HepG2 (cell line): ENCODE data around the gene DNMT3L. TPM values are rescaled to one million over a fixed set of nuclear protein-coding genes. Genes with fewer than 3 reads are reported as not detected.

Experiments
- ATAC-seq: fragments of 200-7000 bp; cut with Tn5 transposase; 3 replicates; pipeline ENCODE4 v1.9.1; 2020; ENCODE audit warnings: mild to moderate bottlenecking, moderate library complexity
- BruUV-seq: library from RNA; stranded (reverse); fragments of 400-500 nt; replicated peaks from 2 replicates; lab custom pipeline; 2021; lab: Mats Ljungman, UMichigan
- CTCF ChIA-PET: fragments of 300-600 bp; formaldehyde crosslinking; extraction: SDS; loops from one replicate; lab custom pipeline; 2021; ENCODE audit warnings: low total read pairs, inconsistent platforms, low intra/inter-chr PET ratio; lab: Yijun Ruan, JAX
- POLR2A ChIA-PET: fragments of 350-600 bp; sonication (Branson Sonifier 250); formaldehyde crosslinking; loops from one replicate; lab custom pipeline; 2020; ENCODE audit warnings: antibody characterized with exemption, inconsistent platforms; lab: Yijun Ruan, JAX
- DNase-seq: peaks from one replicate; pipeline ENCODE4 v3.0.0-alpha.2; 2015; ENCODE audit warnings: low spot score
- FAIRE-seq: peaks from 3 replicates; lab custom pipeline; 2011; peaks lifted over from hg19 to GRCh38; lab: Jason Lieb, UNC
- H2AFZ ChIP-seq: one replicate; pipeline ENCODE4 v1.6.1; 2011; ENCODE audit warnings: low read length, inconsistent platforms
- H3K27ac ChIP-seq: fragments of 300-600 bp; 3 replicates; pipeline ENCODE4 v1.8.0; 2011; ENCODE audit warnings: mixed run types, mild to moderate bottlenecking, mixed read lengths, low read length, inconsistent platforms; ENCODE audit not compliant: insufficient read depth; ENCODE audit errors: extremely low read length
- H3K27me3 ChIP-seq, 2 experiments: fragments of 200-600 bp in 1 of 2; 2 replicates in 1 of 2; 3 replicates in 1 of 2; pipeline versions ENCODE4 v1.6.0 to v1.8.0; 2011; ENCODE audit warnings: low read length in 2 of 2, mild to moderate bottlenecking in 2 of 2, moderate library complexity in 2 of 2, inconsistent platforms in 1 of 2; ENCODE audit not compliant: insufficient read depth in 2 of 2, control insufficient read depth in 1 of 2
- H3K36me3 ChIP-seq, 2 experiments: fragments of 200-600 bp in 1 of 2; replicated peaks in 1 of 2; 2 replicates in 1 of 2; 3 replicates in 1 of 2; pipeline versions ENCODE4 v1.5.1 to v1.8.0; 2011; ENCODE audit warnings: low read length in 2 of 2, inconsistent platforms in 1 of 2; ENCODE audit not compliant: insufficient read depth in 2 of 2, control insufficient read depth in 1 of 2
- H3K4me1 ChIP-seq: 2 replicates; pipeline ENCODE4 v1.5.1; 2012; ENCODE audit warnings: low read length, inconsistent platforms; ENCODE audit not compliant: insufficient read depth
- H3K4me2 ChIP-seq: 2 replicates; pipeline ENCODE4 v1.6.0; 2011; ENCODE audit warnings: low read depth, low read length, inconsistent platforms
- H3K4me3 ChIP-seq, 3 experiments: fragments of 200-600 bp in 1 of 3; sonication (generic), shearing (Covaris generic) in 1 of 3; replicated peaks in 1 of 3; 2 replicates each; pipeline ENCODE4 v1.5.1; 2011 to 2016; ENCODE audit warnings: low read length in 3 of 3, inconsistent platforms in 2 of 3, low read depth in 2 of 3, mild to moderate bottlenecking in 2 of 3, control low read depth in 1 of 3, mixed read lengths in 1 of 3; ENCODE audit not compliant: insufficient read depth in 1 of 3
- H3K79me2 ChIP-seq: one replicate; pipeline ENCODE4 v1.6.1; 2011; ENCODE audit warnings: low read length, inconsistent platforms; ENCODE audit not compliant: insufficient read depth
- H3K9ac ChIP-seq: 2 replicates; pipeline ENCODE4 v1.6.0; 2011; ENCODE audit warnings: mild to moderate bottlenecking, low read depth, low read length, inconsistent platforms; ENCODE audit not compliant: insufficient read depth
- H3K9me3 ChIP-seq: 2 replicates; pipeline ENCODE4 v1.5.1; 2012; ENCODE audit warnings: mild to moderate bottlenecking, low read length
- H4K20me1 ChIP-seq: 2 replicates; pipeline ENCODE4 v1.6.0; 2011; ENCODE audit warnings: inconsistent platforms, mild to moderate bottlenecking, low read length, moderate library complexity; ENCODE audit not compliant: insufficient read depth
- TRIM22 ChIP-seq: fragments of 450-650 bp; IDR thresholded peaks from 2 replicates; pipeline ENCODE4 v1.6.1; 2017
- ZBTB42 ChIP-seq: sonication (generic); formaldehyde crosslinking; IDR thresholded peaks from 2 replicates; pipeline ENCODE4 v1.5.0; 2020; ENCODE audit warnings: mild to moderate bottlenecking, missing genetic modification reagents
- ZNF530 ChIP-seq: sonication (generic); formaldehyde crosslinking; IDR thresholded peaks from 2 replicates; pipeline ENCODE4 v1.5.0; 2020; ENCODE audit warnings: low read depth, mild to moderate bottlenecking, missing genetic modification reagents
- ZNF615 ChIP-seq: sonication (generic); formaldehyde crosslinking; IDR thresholded peaks from 2 replicates; pipeline ENCODE4 v1.5.0; 2020; ENCODE audit warnings: mild to moderate bottlenecking, missing genetic modification reagents, borderline replicate concordance
- ZNF781 ChIP-seq: sonication (generic); formaldehyde crosslinking; IDR thresholded peaks from 2 replicates; pipeline ENCODE4 v1.5.1; 2020; ENCODE audit warnings: borderline replicate concordance, mild to moderate bottlenecking, missing genetic modification reagents; ENCODE audit errors: not compliant biosample characterization
- WGBS: methylation state at CpG from one replicate; pipeline ENCODE4 v1.1.6; 2017; ENCODE audit warnings: low lambda C conversion rate; 5-methylcytosine and 5-hydroxymethylcytosine counted together
- in situ Hi-C: cut with HindIII; loops from 2 replicates; pipeline ENCODE4 v1.10.0; 2017; ENCODE audit warnings: low pct_unique_long_range_greater_than_20kb; ENCODE audit not compliant: extremely low pct_ligation_motif_present
- intact Hi-C: fragments of 100-400 bp; cut with micrococcal nuclease; formaldehyde crosslinking; loops from one replicate; pipeline ENCODE4 v1.10.0; 2022; ENCODE audit not compliant: unreplicated experiment
- polyA plus RNA-seq, 8 experiments: library from polyadenylated mRNA; depleted of rRNA in 3 of 8; stranded (reverse) in 7 of 8; unstranded in 1 of 8; fragments of >200 nt; fragmentation: Illumina TruSeq in 4 of 8; extraction: Trizol in 4 of 8; gene quantifications; 2 replicates each; pipeline versions ENCODE4 v1.2.1 to v1.2.3, GENCODE V29; 2011 to 2016; ENCODE audit warnings: low read depth in 4 of 8, missing spikeins in 1 of 8, mixed read lengths in 1 of 8; ENCODE audit not compliant: insufficient read depth in 1 of 8
- total RNA-seq, 5 experiments: library from RNA; depleted of rRNA; stranded (reverse); fragments of >200 nt; fragmentation: Illumina TruSeq; extraction: Trizol; gene quantifications; 2 replicates each; pipeline ENCODE4 v1.2.3, GENCODE V29; 2016; ENCODE audit warnings: low read depth in 1 of 5
- TF ChIP-seq, protein P1 (sequence below): IDR thresholded peaks from 2 replicates; pipeline ENCODE4 v1.6.1; 2016; ENCODE audit warnings: missing compliant biosample characterization, missing genetic modification reagents, borderline replicate concordance

DNMT3L gene
- total and polyA plus RNA-seq, 2 of the 13 experiments (the other 11 are each of a cell fraction or from before 2014, with no cell fraction given) = 0.75 to 1.7 TPM

DNA sequence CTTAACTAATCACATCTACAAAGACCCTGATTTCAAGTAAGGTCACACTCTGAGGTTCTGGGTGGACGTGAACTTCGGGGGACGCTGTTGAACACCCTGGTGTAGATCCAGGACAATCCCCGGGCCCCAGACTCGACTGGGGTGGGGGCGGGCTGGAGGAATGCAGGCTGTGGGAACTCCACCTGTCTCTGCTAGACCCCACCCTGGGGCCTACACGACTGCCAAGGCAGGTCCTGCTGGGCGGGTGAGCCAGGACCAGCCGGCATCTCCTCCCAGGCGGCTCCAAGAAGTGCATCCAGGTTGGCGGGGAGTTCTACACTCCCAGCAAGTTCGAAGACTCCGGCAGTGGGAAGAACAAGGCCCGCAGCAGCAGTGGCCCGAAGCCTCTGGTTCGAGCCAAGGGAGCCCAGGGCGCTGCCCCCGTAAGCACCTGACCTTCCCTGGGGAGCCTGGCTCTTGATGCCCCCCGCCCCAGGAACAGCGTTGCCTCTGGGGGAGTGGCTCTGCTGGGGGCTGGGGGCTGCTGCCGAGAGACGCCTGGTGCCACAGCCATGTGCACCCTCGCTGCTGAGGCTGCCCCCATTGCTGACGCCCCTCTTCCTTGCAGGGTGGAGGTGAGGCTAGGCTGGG is 27.8 kb upstream of the DNMT3L start:
- WGBS = 0% methylated on average over 6 of the region's 24 CpGs
- no peak for FAIRE-seq

More for the DNA sequence above, 27.8 kb upstream of the DNMT3L start:
- no peaks in the 10 kb centered on the region for H3K79me2 ChIP-seq
- no peaks in the 10 kb centered on the region for H3K36me3 ChIP-seq
- H3K27me3 ChIP-seq = peaks cover 6 to 57% of the 10 kb centered on the region in 2 experiments
- ChIA-PET POLR2A (no interaction called here), CTCF (no interaction called here)
- ATAC-seq = no peak
- DNase-seq = no peak
- no peak overlapping the region for H3K4me2 ChIP-seq
- BruUV-seq = no TSS peak
- no peak overlapping the region for H3K4me3 ChIP-seq
- no peak for TF ChIP-seq ZNF781 (CRISPR knock-in tag)
- TF ChIP-seq, protein P1, sequence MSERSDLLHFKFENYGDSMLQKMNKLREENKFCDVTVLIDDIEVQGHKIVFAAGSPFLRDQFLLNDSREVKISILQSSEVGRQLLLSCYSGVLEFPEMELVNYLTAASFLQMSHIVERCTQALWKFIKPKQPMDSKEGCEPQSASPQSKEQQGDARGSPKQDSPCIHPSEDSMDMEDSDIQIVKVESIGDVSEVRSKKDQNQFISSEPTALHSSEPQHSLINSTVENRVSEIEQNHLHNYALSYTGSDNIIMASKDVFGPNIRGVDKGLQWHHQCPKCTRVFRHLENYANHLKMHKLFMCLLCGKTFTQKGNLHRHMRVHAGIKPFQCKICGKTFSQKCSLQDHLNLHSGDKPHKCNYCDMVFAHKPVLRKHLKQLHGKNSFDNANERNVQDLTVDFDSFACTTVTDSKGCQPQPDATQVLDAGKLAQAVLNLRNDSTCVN (CRISPR knock-in tag) = no peak
- TF ChIP-seq ZNF530 (CRISPR knock-in tag) = no peak
- no peak for TF ChIP-seq ZNF615
- no peak for TF ChIP-seq ZBTB42 (CRISPR knock-in tag)
- TF ChIP-seq TRIM22 = no peak
- peaks cover 3% of the 10 kb centered on the region; the same call in 1 of the 2 replicates for H3K4me1 ChIP-seq
- H3K9me3 ChIP-seq = no peaks in the 10 kb centered on the region
- intact Hi-C loops = no loop called here
- no peaks in the 10 kb centered on the region for H4K20me1 ChIP-seq
- no peak overlapping the region for H3K27ac ChIP-seq
- H2AFZ ChIP-seq = no peak overlapping the region
- in situ Hi-C loops = no loop called here
- H3K9ac ChIP-seq = no peak overlapping the region
